GM18517 (cell line): ENCODE measurements around the gene MAP4K1.
"Not testable (repeated sequence)": the region's sequence is repeated elsewhere in the genome, so short reads cannot be mapped to it uniquely, and the experiment has no call there.

ENCODE experiments used
- ATAC-seq: cut with Tn5 transposase; IDR thresholded peaks from one replicate; pipeline ENCODE4 v1.9.1; 2021; ENCODE audit warnings: mild to moderate bottlenecking, moderate library complexity; ENCODE audit not compliant: unreplicated experiment

Gene MAP4K1

DNA sequence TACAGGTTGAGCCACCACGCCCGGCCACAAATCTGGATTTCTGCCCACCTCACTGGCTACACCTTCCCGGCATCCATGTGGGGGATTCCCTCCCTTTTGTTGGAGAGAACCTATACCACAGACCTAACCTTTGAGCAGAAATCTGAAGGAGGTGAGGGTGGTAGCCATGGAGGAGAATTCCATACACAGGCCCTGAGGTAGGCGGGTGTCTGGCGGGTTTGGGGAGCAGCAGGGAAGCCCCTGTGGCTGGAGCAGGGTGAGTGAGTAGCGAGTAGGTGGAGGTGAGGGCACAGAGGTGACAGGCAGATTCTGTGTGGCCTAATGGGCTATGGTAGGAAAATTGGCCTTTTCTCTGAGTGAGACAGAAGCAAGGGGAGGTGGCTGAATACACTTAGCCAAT is 11.8 kb upstream of the MAP4K1 start:
- ATAC-seq, result no peak

DNA sequence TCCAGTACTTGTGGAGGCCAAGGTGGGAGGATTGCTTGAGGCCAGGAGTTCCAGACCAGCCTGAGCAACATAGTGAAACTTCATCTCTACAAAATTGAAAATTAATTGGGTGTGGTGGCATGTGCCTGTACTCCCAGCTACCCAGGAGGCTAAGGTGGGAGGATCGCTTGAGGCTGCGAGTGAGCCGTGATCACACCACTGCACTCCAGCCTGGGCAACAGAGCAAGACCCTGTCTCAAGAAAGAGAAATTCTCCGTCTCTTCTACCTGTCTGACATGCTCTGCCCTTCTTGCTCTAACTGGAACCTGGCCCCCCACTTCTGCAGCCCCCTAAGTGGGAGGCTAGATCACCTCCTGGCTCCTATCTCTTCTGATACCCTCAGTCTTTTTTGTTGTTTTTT is 8.6 kb upstream of the MAP4K1 start:
- no peak for ATAC-seq

DNA sequence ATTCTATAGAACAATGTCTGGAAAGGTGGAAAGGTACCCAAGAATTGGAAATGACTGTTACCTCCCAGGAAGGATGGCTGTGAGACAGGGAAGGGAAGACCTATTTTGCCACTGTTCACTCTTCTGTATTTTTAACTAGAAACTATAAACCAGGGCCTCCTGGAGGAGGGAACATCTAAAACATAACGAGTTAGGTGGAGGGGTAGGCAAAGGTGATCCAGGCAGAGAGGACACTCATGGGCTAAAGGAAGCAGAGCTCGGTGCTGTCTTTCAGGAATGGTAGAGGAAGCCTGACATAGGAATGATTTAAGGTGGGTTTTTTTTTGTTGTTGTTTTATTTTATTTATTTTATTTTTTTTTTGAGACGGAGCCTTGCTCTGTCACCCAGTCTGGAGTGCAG is 7.1 kb upstream of the MAP4K1 start:
- no peak for ATAC-seq

DNA sequence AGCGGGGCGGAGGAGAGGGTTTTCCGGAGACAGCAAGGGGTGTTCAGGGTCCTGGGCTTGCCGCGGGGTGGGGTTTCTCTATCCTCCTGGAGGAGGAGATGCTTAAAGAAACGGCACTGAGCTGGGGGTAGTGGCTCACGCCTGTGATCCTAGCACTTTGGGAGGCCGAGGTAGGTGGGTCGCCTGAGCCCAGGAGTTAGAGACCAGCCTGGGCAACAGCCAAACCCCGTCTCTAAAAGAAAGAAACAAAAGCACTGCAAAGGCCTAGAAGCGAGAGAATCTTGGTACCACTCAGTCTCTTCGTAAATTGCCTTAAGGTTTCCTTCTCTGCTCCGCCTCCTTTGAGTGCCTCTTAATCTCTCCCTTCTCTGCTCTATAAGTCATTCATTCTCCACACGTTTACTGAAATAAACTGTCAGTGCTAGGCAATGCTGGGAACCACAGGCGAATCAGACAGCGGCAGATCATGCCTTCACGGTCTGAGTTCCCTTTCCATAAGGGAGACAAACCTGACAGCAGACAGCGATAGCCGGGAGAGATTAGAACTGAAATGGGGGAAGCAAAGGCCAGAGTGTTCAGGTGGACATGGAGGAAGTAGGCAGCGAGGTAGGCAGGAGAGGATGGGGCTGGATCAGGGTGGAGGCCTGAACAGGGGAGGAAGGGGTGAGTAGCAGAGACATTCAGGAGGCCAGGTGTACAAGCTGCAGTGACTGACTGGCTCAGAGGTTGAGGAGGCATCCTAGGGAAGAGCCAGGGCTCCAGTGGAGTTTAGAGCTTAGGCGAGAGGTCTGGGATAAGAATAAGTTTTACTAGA is 1.8 kb upstream of the MAP4K1 start:
- ATAC-seq, result no peak

DNA sequence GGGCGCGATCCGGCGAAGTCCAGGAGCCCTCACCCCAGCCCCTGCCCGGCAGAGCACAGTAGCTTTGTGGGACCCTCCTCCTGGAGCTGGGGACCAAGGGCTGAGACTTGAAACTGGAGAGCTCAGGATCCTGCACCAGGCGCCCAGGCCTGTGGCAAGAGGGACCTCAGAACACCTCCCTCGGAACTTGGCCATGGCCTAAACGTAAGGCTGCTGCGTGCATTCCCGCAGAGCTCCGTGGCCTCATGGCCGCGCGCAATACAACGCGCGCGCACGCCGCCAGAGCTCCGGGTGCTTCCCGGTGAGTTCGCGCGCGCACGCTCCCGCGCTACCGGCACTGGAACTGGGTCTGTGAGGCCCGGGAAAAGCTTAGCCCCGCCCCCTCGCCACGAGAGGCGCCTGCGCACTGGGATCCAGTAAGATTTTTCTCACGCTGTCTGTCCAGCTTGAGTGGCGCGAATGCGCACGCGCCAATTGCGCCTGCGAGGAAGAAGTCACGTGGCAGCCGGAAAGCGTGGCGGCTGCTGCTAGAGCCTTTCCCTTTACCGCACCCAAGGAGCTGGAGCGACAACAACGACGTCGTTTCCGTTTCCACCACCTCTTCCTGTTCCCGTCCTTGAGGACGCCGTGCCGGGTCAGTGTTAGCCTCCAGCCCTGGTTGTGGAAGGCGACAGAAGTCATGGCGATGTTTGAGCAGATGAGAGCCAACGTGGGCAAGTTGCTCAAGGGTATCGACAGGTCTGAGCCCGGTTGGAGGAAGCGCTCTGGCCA is 1.0 kb upstream of the MAP4K1 start, which contains the start of gene EIF3K:
Gene EIF3K, plus strand, starts transcription at position 599 of the 771 bp plus-strand sequence. Its CDS starts 81 bp downstream, at position 680.
- ATAC-seq, result peak; percentile 62

DNA sequence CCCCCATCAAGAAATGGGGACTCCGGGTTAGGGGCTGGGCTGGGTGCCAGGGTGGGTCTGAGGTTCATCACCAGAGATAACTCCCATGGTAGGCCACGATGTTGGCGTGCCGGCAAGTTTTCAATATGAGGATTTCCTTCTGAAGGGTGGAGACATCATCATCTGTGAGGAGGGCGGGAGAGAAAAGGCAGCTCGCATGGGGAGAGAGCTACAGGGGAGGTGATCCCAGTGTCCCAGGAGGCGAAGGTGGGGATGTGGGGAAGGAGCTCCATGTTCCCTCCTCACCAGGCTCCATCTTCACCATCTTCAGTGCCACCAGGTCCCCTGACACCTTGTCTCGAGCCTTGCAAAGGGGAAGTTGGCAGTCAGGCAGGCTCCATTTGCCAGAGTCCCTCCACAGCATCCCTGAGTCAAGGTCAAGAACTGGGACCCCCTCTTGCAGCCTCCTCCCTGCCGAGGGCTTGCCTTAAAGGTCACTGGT is 430 bp downstream of the MAP4K1 start:
- no peak for ATAC-seq

DNA sequence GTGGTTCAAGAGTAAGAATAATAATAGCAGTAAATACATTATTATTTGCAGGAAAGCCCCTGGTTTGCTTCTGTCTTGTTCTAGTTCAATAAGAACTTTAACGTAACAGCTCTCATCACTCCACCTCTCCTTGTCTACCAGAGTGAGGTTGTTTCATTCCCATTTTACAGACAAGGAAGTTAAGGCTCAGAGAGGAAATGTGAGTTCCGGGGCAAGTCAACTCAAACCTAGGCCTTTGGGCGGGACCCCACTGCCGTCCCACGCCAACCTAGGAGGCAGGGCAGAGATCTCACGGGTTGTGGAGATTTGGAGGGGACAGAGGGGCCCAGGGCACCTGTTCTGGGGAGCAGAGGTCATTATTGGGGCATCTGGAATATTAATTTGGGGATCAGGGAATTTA is 1.5 kb downstream of the MAP4K1 start:
- ATAC-seq, result no peak

DNA sequence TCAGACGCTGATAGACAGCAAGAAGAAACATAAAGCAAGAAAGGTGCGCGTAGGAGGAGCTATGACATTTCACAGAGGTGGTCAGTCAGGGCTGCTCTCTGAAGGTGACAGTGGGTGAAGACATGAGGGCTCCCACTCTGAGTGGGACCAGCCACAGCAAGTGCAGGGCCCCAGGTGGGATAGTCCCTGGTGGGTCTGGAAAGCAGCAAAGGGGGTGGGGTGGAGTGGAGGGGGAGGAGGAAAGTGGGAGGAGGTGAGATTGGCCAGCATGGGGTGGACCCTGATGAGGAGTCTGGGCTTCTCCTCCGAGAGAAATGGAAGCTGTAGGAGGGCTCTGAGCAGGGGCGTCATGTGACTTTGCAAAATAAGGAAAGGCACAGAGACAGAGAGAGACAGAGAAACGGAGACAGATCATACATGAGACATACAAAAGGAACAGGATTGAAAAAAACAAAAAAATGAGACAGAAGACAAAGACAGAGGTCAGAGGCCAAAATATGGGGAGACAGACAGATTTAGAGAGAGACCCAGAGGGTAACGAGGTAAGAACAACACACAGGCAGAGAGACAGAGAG is 2.7 kb downstream of the MAP4K1 start:
- no peak for ATAC-seq

DNA sequence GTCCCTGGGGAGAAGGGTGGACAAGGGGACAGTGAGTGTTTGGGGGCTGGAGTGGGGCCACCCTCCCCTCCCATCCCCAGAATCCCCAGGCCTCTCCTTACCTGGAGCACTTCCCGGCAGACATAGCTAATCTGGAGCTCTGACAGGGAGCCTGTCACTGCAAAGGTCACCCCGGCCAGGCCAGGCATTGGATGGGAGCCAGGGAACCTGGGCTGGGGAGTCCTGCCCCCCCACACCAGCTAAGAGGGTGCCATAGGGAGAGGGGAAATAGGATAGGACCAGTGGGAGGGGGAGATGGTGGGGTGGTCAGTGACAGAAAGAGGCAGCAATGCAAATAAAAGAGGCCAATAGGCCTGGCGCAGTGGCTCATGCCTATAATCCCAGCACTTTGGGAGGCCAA is 3.5 kb downstream of the MAP4K1 start:
- ATAC-seq, result no peak

DNA sequence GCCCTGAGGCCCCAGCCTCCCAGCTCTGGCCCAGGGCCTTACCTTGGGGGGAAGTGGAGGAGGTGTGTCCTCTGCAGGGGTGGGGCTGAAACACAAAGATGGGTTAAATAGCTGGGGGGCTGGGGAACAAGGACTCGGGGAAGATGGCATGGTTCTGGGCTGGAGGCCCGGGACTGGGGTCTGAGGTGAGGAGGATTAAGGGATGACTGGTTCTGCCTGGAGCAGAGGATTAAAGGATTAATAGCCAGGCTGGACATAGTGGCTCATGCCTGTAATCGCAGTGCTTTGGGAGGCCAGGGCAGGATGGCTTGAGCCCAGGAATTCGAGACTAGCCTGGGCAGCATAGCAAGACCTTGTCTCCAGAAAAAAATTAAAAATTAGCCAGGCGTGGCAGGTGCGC is 11.6 kb downstream of the MAP4K1 start:
- ATAC-seq, result no peak

DNA sequence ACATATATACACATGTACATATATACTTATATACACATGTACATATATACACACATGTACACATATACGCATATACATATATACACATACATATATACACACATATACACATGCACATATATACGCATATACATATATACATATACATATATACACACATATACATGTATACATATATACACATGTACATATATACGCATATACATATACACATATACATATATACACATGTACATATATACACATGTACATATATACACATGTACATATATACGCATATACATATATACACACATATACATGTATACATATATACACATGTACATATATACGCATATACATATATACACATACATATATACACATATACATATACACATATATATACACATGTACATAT is 14.9 kb downstream of the MAP4K1 start:
- ATAC-seq, result not testable (repeated sequence)

DNA sequence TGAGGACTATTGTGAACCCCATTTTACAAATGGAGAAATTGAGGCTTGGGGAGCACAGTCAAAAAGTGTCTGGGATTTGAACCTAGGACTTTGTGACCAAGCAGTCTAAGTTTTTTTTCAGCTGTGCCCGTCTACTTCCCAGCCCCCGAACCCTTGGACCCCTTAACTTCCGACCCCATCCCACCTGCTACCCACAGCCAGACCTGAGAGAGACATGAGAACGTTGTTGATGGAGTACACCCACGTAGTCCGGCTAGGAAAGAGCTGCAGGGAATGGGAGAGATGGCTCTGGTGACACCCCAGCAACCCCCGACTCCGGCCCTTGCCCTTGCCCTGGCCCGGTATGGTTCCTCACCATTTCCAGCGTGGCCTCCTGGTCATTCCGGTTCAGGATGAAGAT is 18.0 kb downstream of the MAP4K1 start:
- ATAC-seq, result no peak

DNA sequence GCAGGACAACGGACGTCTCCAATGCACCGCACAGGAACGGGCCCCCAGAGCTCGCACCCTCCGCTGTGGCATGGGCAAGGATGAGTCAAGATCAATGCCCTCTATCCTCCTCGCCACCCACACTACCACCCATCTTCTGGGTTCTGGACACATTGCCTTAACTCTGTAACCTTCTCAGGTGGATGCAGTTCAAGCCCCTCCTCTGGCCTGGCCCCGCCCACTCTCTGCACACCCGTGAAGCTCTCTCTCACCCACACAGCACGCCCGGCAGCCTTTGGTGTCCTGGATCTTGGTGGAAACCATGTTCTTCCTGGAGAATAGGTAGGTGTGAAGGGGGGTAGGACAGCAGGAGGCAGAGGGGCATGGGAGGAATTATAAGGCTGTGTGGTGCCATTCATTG is 20.7 kb downstream of the MAP4K1 start:
- no peak for ATAC-seq

DNA sequence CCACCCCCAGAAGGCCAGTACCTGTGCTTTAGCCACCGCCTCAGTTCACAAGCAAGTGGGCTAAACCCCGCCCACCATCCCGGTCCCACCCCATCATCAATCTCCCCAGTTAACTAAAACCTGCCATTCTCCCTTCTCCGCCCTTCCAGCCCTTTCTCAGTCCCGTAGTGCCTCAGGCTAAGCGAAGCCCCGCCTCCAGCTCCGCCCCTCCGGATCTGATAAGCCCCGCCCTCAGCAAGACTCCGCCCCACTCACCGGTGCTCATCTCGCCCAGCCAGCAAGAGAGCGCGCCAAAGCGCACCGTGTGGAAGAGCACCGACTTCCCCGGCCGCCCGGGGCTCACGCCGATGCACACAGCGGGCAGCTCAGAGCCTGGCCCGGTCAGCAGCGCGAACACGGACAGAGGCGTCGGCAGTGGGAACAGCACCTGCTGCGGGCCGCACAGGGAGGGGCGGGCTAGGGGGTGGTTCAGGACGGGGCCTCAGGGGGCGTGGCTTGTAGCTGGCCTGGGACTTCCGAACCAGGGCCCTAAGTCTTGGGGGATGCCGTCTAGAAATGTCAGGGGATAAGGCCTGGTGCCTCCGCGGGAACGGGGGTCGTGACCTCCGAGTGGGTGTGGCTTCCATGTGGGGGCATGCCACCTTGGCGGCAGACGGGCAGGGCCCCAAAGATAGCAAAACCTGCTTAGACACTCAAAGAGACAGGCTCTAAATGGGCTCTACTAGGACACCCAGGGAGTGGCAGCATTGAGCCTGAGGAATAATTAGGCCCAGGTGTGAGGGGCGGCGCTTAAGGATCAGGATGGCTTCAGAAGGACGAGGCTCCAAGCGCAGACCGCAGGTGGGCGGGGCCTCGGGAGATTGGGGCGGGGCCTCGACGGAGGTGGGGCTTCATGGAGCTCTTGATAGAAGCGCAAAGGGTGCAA is 21.4 kb downstream of the MAP4K1 start:
- ATAC-seq, result no peak

DNA sequence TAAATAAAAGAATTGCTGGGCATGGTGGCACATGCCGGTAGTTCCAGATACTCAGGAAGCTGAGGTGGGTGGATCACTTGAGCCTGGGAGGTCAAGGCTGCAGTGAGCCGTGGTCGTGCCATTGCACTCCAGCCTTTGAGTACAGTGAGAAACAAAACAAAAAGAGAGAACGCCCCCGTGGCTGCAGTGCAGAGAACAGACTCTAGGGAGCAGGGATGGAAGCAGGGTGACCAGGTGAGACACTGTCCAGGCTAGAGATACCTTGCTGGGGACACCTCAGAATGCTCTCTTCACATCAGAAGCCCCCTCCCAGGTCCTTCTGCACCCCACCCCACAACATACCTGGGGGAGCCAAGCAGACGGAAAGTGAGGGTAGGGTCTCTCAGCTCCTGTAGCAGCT is 24.8 kb downstream of the MAP4K1 start:
- ATAC-seq, result no peak

DNA sequence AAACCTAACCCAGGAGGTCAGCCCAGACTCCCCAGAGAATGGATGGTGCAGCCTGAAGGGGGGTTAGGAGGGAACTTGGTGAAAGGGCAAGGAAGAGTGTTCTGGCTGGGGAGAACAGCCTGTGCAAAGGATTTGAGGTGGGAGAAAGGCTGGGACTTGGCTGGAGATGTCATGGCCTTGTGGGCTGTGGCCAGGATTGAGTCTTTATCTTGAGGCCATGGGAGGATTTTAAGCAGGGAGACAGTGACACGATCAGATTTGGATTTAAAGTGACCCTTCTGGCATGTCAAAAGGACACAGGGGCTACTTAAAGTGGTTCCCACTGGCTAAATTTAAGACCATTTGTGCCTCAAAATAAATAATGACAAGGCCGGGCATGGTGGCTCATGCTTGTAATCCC is 29.7 kb downstream of the MAP4K1 start:
- ATAC-seq, result no peak

DNA sequence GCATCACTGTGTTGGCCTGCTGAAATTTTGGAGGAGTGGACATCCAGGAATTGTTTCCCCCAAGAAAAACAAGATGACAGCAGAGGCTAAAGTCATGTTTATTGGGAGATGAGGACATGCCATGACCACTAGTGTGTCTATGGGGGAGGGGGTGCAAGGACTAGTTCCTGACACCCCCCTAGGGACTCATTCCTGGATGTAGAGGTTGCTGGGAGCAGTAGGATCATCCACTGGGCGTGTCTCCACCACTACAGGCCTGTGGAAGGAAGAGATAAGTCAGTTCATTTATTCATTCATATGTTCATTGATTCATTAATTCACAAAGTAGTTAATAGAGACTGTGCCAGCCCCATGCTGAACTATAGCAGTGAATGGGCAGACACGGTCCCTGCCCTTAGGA is 30.2 kb downstream of the MAP4K1 start:
- no peak for ATAC-seq

DNA sequence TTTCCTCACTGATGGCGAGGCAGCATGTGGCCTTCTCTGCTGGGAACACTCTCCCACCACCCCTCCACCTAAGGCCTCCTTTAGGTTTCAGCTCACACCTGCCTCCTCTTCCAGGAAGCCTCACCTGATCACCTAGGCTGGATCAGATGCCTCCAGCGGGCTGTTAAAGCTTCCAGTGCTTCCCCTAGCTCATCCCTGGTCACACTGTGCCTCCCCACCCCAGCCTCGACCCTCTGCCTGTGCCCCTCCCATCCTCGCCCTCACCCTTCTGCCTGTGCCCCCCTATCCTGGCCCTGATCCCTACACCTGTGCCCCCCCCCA is 33.8 kb downstream of the MAP4K1 start:
- no peak for ATAC-seq

DNA sequence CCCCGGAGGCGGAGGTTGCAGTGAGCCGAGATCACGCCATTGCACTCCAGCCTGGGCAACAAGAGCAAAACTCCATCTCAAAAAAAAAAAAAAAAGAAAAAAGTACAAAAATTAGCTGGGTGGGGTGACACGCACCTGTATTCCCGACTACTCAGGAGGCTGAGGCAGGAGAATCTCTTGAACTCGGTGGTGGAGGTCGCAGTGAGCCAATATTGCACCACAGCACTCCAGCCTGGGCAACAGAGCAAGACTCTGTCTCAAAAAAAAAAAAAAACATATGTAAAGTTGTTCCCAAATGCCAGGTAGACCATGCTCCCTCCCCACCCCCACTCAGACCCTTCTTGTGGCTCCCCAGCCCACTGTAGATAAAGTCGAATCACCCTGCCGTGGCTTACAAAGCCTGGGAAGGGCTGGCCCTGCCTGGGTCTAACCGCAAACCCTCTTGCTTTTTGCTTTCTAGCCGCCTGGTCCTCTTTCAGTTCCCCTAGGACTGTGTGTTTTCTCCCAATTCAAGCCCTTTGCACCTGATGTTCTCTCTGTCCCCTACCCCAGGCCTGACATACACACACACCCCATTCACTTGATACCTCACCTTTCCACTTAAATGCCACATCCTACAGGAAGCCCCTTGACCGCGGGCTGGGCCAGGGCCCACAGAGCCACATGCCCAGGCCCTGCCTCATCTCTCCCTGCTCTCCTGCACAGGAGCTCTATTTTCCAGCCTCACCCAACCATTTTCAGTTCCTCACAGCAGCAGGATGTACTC is 34.4 kb downstream of the MAP4K1 start:
- ATAC-seq, result no peak

DNA sequence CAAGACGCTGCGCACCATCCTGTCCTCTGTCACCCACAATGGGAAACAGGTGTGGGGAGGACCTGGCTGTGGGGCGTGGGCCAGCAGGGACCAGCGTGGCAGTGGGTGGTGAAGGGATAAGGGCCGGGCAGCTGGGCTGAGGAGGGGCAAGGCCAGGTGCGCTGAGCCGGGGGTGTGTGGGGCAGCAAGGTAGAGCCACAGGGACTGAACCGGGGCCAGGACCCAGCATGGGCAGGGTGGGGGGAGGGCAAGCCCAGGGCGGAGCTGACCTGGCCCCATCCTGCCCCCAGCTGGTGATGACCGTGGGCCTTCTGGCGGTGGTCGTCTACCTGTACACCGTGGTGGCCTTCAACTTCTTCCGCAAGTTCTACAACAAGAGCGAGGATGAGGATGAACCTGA is 37.7 kb downstream of the MAP4K1 start:
- no peak for ATAC-seq
